ENCODE results near the gene ZMYND8. TPM values are rescaled to one million over a fixed set of nuclear protein-coding genes. Genes with fewer than 3 reads are reported as not detected.
"Not testable (repeated sequence)": the region's sequence is repeated elsewhere in the genome, so short reads cannot be mapped to it uniquely, and the experiment has no call there.

Gene ZMYND8
- total RNA-seq, 1 donor from 2014 or later: 45.7 TPM

DNA sequence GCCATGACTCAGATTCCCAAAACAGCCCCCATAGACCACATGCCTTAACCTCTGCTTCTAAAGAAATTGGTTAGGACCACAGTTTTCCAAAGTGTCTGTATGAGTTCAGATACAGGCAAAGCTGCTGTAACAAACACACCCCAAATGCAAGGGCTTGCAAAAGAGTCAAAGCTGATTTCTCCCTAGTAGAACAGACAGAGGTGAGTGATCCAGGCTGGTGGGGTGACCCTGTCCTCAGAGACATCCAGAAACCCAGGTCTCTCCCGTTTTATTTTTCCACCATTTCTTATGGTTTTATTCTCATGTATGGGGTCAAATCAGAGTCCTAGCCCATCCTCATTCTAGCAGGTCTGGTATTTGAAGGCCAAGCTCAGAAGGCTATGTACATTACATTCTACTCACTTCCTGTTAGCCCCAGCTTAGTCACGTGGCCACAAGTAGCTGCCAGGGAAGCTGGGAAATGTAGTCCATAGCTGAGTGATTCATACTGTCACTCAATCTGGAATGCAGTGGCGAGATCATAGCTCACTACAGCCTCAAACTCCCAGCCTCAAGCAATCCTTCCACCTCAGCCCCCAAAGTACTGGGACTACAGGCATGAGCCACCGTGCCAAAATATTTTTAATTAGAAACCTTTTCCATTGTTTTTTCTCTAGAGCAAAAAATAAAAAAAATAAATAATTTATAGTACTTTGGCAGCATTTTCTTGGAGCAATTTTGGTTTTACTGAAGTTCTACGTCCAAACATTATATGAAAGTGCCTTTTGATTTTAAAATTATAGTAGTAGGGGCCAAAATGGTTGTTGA is 175.2 kb downstream of the ZMYND8 start:
- TF ChIP-seq, protein P1, sequence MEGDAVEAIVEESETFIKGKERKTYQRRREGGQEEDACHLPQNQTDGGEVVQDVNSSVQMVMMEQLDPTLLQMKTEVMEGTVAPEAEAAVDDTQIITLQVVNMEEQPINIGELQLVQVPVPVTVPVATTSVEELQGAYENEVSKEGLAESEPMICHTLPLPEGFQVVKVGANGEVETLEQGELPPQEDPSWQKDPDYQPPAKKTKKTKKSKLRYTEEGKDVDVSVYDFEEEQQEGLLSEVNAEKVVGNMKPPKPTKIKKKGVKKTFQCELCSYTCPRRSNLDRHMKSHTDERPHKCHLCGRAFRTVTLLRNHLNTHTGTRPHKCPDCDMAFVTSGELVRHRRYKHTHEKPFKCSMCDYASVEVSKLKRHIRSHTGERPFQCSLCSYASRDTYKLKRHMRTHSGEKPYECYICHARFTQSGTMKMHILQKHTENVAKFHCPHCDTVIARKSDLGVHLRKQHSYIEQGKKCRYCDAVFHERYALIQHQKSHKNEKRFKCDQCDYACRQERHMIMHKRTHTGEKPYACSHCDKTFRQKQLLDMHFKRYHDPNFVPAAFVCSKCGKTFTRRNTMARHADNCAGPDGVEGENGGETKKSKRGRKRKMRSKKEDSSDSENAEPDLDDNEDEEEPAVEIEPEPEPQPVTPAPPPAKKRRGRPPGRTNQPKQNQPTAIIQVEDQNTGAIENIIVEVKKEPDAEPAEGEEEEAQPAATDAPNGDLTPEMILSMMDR (IDR thresholded peaks at IDR 0.05): no peak
- Histone ChIP-seq H3K9me3 (no peaks in the 10 kb centered on the region), H3K4me1 (no peaks in the 10 kb centered on the region), H3K27me3 (peaks cover 10% of the 10 kb centered on the region), H3K4me3 (no peak overlapping the region), H3K36me3 (no peaks in the 10 kb centered on the region), H3K27ac (no peak overlapping the region)
- DNase-seq (no peak), ATAC-seq (peak; percentile 78)
- intact Hi-C loops (cut with DNase I): no loop called here

DNA sequence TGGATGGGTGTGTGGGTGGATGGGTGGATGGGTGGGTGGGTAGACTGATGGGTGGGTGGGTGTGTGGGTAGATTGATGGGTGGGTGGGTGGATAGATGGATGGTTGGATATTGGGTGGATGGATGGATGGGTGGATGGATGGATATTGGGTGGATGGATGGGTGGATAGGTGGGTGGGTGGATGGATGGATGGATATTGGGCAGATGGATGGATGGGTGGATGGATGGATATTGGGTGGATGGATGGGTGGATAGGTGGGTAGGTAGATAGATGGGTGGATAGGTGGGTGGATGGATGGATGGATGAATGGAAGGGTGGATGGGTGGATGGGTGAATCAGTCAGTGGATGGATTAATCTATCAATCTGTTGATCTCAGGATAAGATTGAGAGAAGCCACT is 177.2 kb downstream of the ZMYND8 start:
- H3K27me3 ChIP-seq: peaks cover 10% of the 10 kb centered on the region
- no peak overlapping the region for H3K27ac ChIP-seq
- TF ChIP-seq, protein P1 (IDR thresholded peaks at IDR 0.05): no peak
- no peak overlapping the region for H3K4me3 ChIP-seq
- intact Hi-C loops (cut with DNase I): no loop called here
- ATAC-seq (no peak), DNase-seq (no peak)
- no peaks in the 10 kb centered on the region for H3K4me1 ChIP-seq
- H3K9me3 ChIP-seq: no peaks in the 10 kb centered on the region
- H3K36me3 ChIP-seq: no peaks in the 10 kb centered on the region

DNA sequence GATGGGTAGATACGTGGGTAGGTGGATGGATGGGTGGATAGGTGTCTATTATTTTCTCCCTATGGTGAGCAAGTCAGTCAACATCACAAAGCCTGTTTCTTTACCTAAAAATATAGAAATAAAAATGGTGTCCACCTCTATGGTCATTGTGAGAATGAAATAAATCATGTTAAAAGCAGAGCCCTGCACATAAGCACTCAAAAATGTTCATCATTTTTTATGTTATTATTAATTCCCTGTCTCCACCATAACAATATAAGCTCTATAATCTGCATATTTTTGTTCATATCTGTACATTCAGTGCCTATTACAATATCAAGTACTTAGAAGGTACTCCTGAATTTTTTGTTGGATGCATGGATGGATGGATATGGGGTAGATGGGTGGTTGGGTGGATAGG is 177.6 kb downstream of the ZMYND8 start:
- Histone ChIP-seq H3K4me1 (no peaks in the 10 kb centered on the region), H3K36me3 (no peaks in the 10 kb centered on the region), H3K27ac (no peak overlapping the region), H3K9me3 (no peaks in the 10 kb centered on the region), H3K4me3 (no peak overlapping the region), H3K27me3 (peaks cover 8% of the 10 kb centered on the region)
- DNase-seq (no peak), ATAC-seq (no peak)
- TF ChIP-seq, protein P1 (IDR thresholded peaks at IDR 0.05): no peak
- intact Hi-C loops (cut with DNase I): no loop called here

DNA sequence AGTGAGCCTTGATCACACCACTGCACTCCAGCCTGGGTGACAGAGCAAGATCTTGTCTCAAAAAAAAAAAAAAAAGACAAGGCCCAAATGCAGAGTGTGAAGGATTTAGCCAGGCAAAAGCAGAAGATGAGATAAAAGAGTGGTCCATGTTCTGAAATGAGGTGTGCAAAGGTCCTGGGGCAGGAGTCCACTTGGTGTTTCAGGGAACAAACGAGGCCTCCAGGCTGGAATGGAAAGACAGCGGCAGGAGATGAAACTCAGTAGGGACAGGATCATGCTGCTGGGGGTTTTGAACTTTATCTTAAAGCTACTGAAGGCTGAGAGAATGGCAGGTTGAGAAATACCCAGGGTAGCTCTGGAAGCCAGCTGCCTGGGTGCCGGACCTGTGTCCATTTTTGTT is 178.2 kb downstream of the ZMYND8 start:
- intact Hi-C loops (cut with DNase I): no loop called here

DNA sequence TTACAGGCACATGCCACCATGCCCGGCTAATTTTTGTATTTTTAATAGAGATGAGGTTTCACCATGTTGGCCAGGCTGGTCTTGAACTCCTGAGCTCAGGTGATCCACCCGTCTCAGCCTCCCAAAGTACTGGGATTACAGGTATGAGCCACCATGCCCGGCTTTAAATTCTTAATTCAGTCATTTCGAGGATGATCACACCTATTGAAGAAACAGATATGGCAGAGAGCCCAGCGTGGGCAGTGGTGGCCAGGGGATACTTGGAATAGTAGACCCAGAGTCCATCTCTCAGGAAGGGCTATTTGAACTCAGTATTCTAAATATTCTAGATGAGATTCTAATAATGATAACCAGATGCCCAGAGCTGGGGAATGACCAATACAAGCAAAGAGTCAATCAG is 180.3 kb downstream of the ZMYND8 start:
- H3K4me3 ChIP-seq; H3K36me3 ChIP-seq; H3K27ac ChIP-seq; H3K4me1 ChIP-seq; ATAC-seq; DNase-seq; H3K9me3 ChIP-seq; H3K27me3 ChIP-seq; intact Hi-C loops (cut with DNase I): not testable (repeated sequence)

More for the DNA sequence above, 178.2 kb downstream of the ZMYND8 start:
- Histone ChIP-seq H3K27me3 (peaks cover 2% of the 10 kb centered on the region), H3K4me3 (no peak overlapping the region), H3K9me3 (no peaks in the 10 kb centered on the region), H3K36me3 (no peaks in the 10 kb centered on the region), H3K4me1 (no peaks in the 10 kb centered on the region), H3K27ac (no peak overlapping the region)
- DNase-seq: no peak
- no peak for ATAC-seq
- TF ChIP-seq, protein P1 (IDR thresholded peaks at IDR 0.05): no peak

DNA sequence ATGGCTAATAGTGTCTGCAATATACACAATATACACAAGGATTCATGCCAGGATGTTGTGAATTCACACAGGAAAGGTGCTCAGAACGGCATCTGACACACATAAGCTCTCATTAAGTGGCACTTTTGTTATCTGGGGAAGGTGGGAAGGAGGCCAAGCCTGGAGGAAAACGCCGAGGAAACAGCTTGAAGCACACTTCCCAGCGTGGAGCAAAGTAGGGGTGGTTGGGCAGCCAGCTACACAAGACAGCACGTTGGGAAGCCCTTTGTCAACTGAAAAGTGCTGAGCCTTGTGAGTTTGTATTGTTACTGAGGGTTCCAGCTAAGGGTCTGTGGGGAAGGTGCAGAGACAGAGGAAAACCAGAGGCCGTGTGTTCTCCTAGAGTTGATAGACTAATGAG is 181.0 kb downstream of the ZMYND8 start:
- no peak for DNase-seq
- Histone ChIP-seq H3K4me1 (no peaks in the 10 kb centered on the region), H3K4me3 (no peak overlapping the region), H3K36me3 (no peaks in the 10 kb centered on the region), H3K27me3 (no peaks in the 10 kb centered on the region), H3K27ac (no peak overlapping the region), H3K9me3 (no peaks in the 10 kb centered on the region)
- TF ChIP-seq, protein P1 (IDR thresholded peaks at IDR 0.05): no peak
- peak; percentile 71 for ATAC-seq
- intact Hi-C loops (cut with DNase I): no loop called here
